K562 (cell line): ENCODE data around the gene SERPING1. TPM values are rescaled to one million over a fixed set of nuclear protein-coding genes. Genes with fewer than 3 reads are reported as not detected.

Source experiments
- DLX4 ChIP-seq: fragments of 250-450 bp; sonication (Bioruptor Pico); IDR thresholded peaks from 2 replicates; pipeline ENCODE4 v1.6.1; 2021; ENCODE audit warnings: mild to moderate bottlenecking
- EP300 ChIP-seq: IDR thresholded peaks from 2 replicates; pipeline ENCODE4 v1.6.1; 2012; ENCODE audit warnings: low read length, improper control_type of control experiment
- ERF ChIP-seq: fragments of 450-650 bp; formaldehyde crosslinking; IDR thresholded peaks from 2 replicates; pipeline ENCODE4 v1.4.0; 2020; ENCODE audit warnings: mild to moderate bottlenecking, mixed read lengths
- EZH2 ChIP-seq: IDR thresholded peaks from 2 replicates; pipeline ENCODE4 v1.6.1; 2012; ENCODE audit warnings: low read depth, mild to moderate bottlenecking, inconsistent platforms, low read length, borderline replicate concordance
- OTX1 ChIP-seq: fragments of 450-650 bp; formaldehyde crosslinking; IDR thresholded peaks from 2 replicates; pipeline ENCODE4 v1.4.0; 2022; ENCODE audit warnings: mild to moderate bottlenecking
- POLR2A ChIP-seq: fragments of 450-650 bp; conservative IDR thresholded peaks from 2 replicates; pipeline ENCODE4 v1.6.1; 2016
- POLR2B ChIP-seq: fragments of 450-650 bp; IDR thresholded peaks from 2 replicates; pipeline ENCODE4 v1.6.1; 2018; ENCODE audit warnings: low read depth; ENCODE audit not compliant: partially characterized antibody
- POU5F1 ChIP-seq: fragments of 150-350 bp; IDR thresholded peaks from 2 replicates; pipeline ENCODE4 v1.6.1; 2014; ENCODE audit warnings: borderline replicate concordance, low read length, low read depth, mild to moderate bottlenecking; ENCODE audit not compliant: partially characterized antibody
- SREBF1 ChIP-seq: fragments of 150-350 bp; IDR thresholded peaks from 2 replicates; pipeline ENCODE4 v1.6.1; 2014; ENCODE audit warnings: antibody characterized with exemption, low read depth, low read length, borderline replicate concordance
- STAT6 ChIP-seq: sonication (generic); formaldehyde crosslinking; IDR thresholded peaks from 2 replicates; pipeline ENCODE4 v1.8.1; 2023; ENCODE audit warnings: mild to moderate bottlenecking, missing genetic modification reagents
- TEAD2 ChIP-seq: fragments of 450-650 bp; IDR thresholded peaks from 2 replicates; pipeline ENCODE4 v1.6.1; 2016; ENCODE audit warnings: missing genetic modification characterization, control low read depth, missing compliant biosample characterization
- TRIM25 ChIP-seq: fragments of 450-650 bp; IDR thresholded peaks from 2 replicates; pipeline ENCODE4 v1.7.0; 2016; ENCODE audit warnings: borderline replicate concordance
- TRIM28 ChIP-seq: fragments of 450-650 bp; IDR thresholded peaks from 2 replicates; pipeline ENCODE4 v1.6.1; 2017
- ZFPM2 ChIP-seq: fragments of 250-450 bp; sonication (Bioruptor Pico); IDR thresholded peaks from 2 replicates; pipeline ENCODE4 v1.5.1; 2022; ENCODE audit warnings: mild to moderate bottlenecking
- ZKSCAN8 ChIP-seq: fragments of 200-800 bp; sonication (Bioruptor generic); IDR thresholded peaks from 2 replicates; pipeline ENCODE4 v1.6.1; 2016; ENCODE audit warnings: missing genetic modification characterization, missing compliant biosample characterization
- ZNF197 ChIP-seq: fragments of 200-800 bp; sonication (Bioruptor generic); IDR thresholded peaks from 2 replicates; pipeline ENCODE4 v1.6.1; 2016; ENCODE audit warnings: low read depth, missing genetic modification characterization, missing compliant biosample characterization
- ZNF212 ChIP-seq: fragments of 450-650 bp; formaldehyde crosslinking; IDR thresholded peaks from 2 replicates; pipeline ENCODE4 v1.4.0; 2020; ENCODE audit warnings: mild to moderate bottlenecking
- ZNF217 ChIP-seq: sonication (generic); formaldehyde crosslinking; IDR thresholded peaks from 2 replicates; pipeline ENCODE4 v1.8.0; 2022; ENCODE audit warnings: mild to moderate bottlenecking, missing genetic modification reagents
- ZNF224 ChIP-seq: sonication (generic); formaldehyde crosslinking; IDR thresholded peaks from 2 replicates; pipeline ENCODE4 v1.8.0; 2022; ENCODE audit warnings: mild to moderate bottlenecking, missing genetic modification reagents
- ZNF316 ChIP-seq: fragments of 450-650 bp; IDR thresholded peaks from 2 replicates; pipeline ENCODE4 v1.6.1; 2016
- ZNF395 ChIP-seq: fragments of 200-800 bp; sonication (Bioruptor generic); IDR thresholded peaks from 2 replicates; pipeline ENCODE4 v1.6.1; 2017; ENCODE audit warnings: missing genetic modification characterization, missing compliant biosample characterization
- ZNF436 ChIP-seq: fragments of 250-450, 450-650 bp; sonication (Bioruptor Pico); formaldehyde crosslinking; IDR thresholded peaks from 2 replicates; pipeline ENCODE4 v1.7.0; 2020; ENCODE audit warnings: mild to moderate bottlenecking
- ZNF668 ChIP-seq: fragments of 250-450 bp; sonication (Bioruptor Pico); IDR thresholded peaks from 2 replicates; pipeline ENCODE4 v1.8.0; 2022; ENCODE audit warnings: mild to moderate bottlenecking, inconsistent platforms
- ZNF707 ChIP-seq: fragments of 250-450 bp; sonication (Bioruptor Pico); conservative IDR thresholded peaks from 2 replicates; pipeline ENCODE4 v1.8.0; 2022; ENCODE audit warnings: inconsistent platforms, mild to moderate bottlenecking, moderate library complexity
- ZNF830 ChIP-seq: fragments of 250-450 bp; sonication (Bioruptor Pico); IDR thresholded peaks from 2 replicates; pipeline ENCODE4 v1.5.0; 2021; ENCODE audit warnings: mild to moderate bottlenecking
- polyA plus RNA-seq, 8 experiments: library from polyadenylated mRNA; depleted of rRNA in 4 of 8; stranded (reverse) in 5 of 8; unstranded in 3 of 8; fragments of >200 nt; fragmentation: Nextera tagmentation in 2 of 8; fragmentation: Illumina TruSeq in 1 of 8; extraction: Ambion mirVana in 2 of 8; extraction: Trizol in 1 of 8; gene quantifications; 2 replicates each; pipeline versions ENCODE4 v1.2.1 to v1.2.3, GENCODE V29; 2011 to 2014; ENCODE audit warnings: inconsistent platforms in 1 of 8, missing spikeins in 1 of 8
- total RNA-seq, 7 experiments: library from RNA; depleted of rRNA in 6 of 7; stranded (reverse); fragments of >200 nt in 6 of 7; fragmentation: Illumina TruSeq in 2 of 7; extraction: Trizol in 2 of 7; gene quantifications; 2 replicates each; pipeline versions ENCODE4 v1.2.1 to v1.2.3, GENCODE V29; 2011 to 2021; ENCODE audit warnings: low replicate concordance in 1 of 7

Gene SERPING1
- total and polyA plus RNA-seq, 9 of the 15 experiments (the other 6 are each of a cell fraction or from before 2014, with no cell fraction given), result 0.10 to 1.00 (median 0.21) TPM; not detected in 2

GRCh38 chr11:57657194-57658022 is 59.9 kb downstream of the SERPING1 start, which contains the start of gene CLP1 (continued):
- peak; percentile 79 for TF ChIP-seq POU5F1
- peak; percentile 31 for TF ChIP-seq POLR2B
- TF ChIP-seq ZNF212 (CRISPR knock-in tag), result peak; percentile 56; the same call in 1 of the 2 replicates
- no peak for TF ChIP-seq ZKSCAN8 (CRISPR knock-in tag)
- TF ChIP-seq ZNF197 (CRISPR knock-in tag), result no peak
- no peak for TF ChIP-seq TEAD2 (tag)
- no peak for TF ChIP-seq ZNF830 (CRISPR knock-in tag)
- no peak for TF ChIP-seq ZNF668 (CRISPR knock-in tag)
- TF ChIP-seq OTX1 (CRISPR knock-in tag), result 0 out of 2 replicates have a peak, but pooled peaks have one; percentile 29
- TF ChIP-seq ZNF395 (CRISPR knock-in tag), result no peak
- no peak for TF ChIP-seq ZNF436 (CRISPR knock-in tag)
- no peak for TF ChIP-seq ZNF224
- TF ChIP-seq POLR2A, result peak; percentile 83
- TF ChIP-seq TRIM25, result no peak
- peak; percentile 66 for TF ChIP-seq SREBF1
- TF ChIP-seq ZNF217, result no peak
- TF ChIP-seq ZNF316, result no peak
- TF ChIP-seq TRIM28, result no peak
- no peak for TF ChIP-seq ERF (CRISPR knock-in tag)
- no peak for TF ChIP-seq EP300
- no peak for TF ChIP-seq ZFPM2 (CRISPR knock-in tag)
- TF ChIP-seq EZH2, result no peak
- TF ChIP-seq STAT6 (CRISPR knock-in tag), result no peak
- TF ChIP-seq ZNF707 (CRISPR knock-in tag), result no peak
- no peak for TF ChIP-seq DLX4 (CRISPR knock-in tag)
